C4-2B (cell line): ENCODE data around the gene PLD6.

Experiments used
- H3K27ac ChIP-seq: fragments of 450-650 bp; 2 replicates; pipeline ENCODE4 v1.5.1; 2017
- ZFX ChIP-seq: fragments of 450-650 bp; IDR thresholded peaks from 2 replicates; pipeline ENCODE4 v1.6.1; 2017
- TF ChIP-seq, protein P1 (sequence below): fragments of 450-650 bp; conservative IDR thresholded peaks from 2 replicates; pipeline ENCODE4 v1.5.1; 2017; ENCODE audit warnings: mild to moderate bottlenecking

PLD6 gene

DNA sequence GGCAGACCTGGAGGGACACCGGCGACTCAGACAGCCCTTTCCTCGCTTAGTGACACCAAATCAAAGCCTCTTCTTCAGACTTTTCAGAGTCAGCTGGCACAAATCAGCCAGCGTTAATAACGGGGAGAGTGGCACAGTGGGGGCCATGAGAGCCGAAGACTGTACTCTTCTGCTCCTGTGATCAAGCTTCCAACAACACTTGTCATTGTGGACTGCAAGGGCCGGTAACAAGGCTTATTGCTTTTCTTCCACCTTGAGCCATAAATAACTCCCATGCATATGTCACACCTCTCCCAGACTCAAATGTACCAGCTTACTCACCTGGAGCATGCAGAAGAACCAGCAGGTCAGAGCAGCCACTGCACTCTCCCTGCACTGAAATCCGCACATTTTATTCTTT, 18.0 kb upstream of the PLD6 start:
- TF ChIP-seq, protein P1, sequence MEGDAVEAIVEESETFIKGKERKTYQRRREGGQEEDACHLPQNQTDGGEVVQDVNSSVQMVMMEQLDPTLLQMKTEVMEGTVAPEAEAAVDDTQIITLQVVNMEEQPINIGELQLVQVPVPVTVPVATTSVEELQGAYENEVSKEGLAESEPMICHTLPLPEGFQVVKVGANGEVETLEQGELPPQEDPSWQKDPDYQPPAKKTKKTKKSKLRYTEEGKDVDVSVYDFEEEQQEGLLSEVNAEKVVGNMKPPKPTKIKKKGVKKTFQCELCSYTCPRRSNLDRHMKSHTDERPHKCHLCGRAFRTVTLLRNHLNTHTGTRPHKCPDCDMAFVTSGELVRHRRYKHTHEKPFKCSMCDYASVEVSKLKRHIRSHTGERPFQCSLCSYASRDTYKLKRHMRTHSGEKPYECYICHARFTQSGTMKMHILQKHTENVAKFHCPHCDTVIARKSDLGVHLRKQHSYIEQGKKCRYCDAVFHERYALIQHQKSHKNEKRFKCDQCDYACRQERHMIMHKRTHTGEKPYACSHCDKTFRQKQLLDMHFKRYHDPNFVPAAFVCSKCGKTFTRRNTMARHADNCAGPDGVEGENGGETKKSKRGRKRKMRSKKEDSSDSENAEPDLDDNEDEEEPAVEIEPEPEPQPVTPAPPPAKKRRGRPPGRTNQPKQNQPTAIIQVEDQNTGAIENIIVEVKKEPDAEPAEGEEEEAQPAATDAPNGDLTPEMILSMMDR = no peak
- TF ChIP-seq ZFX = no peak
- H3K27ac ChIP-seq = no peak overlapping the region

GRCh38 chr17:17223736-17224135, 17.6 kb upstream of the PLD6 start:
- no peak for TF ChIP-seq ZFX
- no peak overlapping the region for H3K27ac ChIP-seq

DNA sequence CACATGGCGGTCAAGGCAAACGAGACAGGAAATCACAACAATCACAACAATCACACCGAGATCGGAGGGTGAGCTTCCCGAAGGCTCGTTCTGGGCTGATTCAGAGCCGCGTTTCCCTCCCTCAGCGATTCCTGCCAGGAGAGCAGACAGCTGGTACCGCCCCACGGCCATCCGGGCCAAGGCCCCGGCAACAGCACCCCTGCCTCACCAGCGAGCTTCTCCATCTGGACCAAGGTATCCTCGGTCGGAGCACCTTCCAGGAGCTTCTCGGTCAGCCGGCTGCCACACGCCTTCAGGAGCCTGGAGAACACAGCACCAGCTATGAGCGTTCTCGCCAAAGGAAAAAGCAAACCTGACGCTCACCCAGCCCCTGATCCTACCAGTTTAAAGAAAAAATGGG, 15.2 kb upstream of the PLD6 start:
- H3K27ac ChIP-seq = no peak overlapping the region
- TF ChIP-seq, protein P1 = no peak
- TF ChIP-seq ZFX = no peak

DNA sequence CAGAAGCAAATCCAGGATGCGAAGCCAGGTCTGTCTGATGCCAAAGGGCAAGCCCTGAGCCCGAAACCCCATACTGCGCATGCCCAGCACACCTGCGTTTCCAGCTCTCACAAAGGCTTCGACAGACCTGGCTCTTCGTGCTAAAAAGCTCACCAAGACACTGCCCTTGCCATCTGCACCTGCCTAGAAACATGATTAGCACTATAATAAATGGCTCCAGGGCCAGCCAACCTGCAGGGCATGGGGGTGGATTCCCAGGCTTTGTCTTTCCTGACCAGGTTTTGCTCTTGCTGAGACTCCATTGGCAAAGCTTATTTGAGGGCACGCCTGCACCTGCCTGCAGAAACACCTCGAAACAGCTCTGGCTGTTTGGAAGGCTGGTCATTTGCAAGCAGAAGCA, 14.4 kb upstream of the PLD6 start:
- TF ChIP-seq ZFX = no peak
- TF ChIP-seq, protein P1 = no peak

DNA sequence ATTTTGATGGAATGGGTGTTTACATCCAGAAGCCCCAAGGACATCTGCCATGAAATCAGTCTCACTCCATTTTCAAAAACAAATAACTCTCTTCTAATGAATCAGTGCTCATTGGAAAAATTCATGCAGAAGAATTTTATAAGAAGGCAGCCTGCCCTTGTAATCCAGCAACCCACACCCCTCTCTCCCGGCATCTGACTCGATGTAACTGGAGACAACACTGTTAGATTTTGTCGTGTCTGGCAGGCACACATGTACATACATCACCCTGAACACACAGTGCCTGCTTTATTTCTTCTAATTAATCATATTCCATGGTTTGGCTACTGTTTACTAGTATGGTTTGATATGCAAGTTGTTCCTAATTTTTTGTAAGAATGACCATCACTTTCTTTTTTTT, 11.9 kb upstream of the PLD6 start:
- no peak overlapping the region for H3K27ac ChIP-seq
- no peak for TF ChIP-seq ZFX
- TF ChIP-seq, protein P1 = no peak

More for the DNA sequence above, 14.4 kb upstream of the PLD6 start:
- H3K27ac ChIP-seq = no peak overlapping the region

GRCh38 chr17:17216776-17217175, 10.6 kb upstream of the PLD6 start:
- no peak overlapping the region for H3K27ac ChIP-seq
- TF ChIP-seq ZFX = no peak
- TF ChIP-seq, protein P1 = no peak; the same call in 1 of the 2 replicates

DNA sequence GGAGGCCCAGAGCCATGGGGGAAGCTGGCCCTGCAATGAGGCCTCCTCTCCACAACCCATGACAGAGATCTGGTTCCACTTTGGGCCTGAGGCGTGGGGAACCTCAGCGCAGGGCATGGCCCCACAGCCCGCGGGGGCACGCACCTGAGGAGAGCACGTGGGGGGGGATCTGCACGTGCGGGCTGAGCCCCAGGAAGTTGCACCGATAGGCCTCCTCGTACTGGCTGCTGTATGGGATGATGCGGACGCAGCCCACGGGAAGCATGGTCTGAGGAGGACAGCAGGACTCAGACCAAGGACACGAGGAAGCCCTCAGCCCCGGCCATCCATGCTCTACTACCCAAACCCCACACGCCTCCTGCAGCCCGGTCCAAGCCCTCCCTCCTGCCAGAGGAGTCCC, 10.1 kb upstream of the PLD6 start:
- H3K27ac ChIP-seq = no peak overlapping the region
- TF ChIP-seq, protein P1 = no peak
- no peak for TF ChIP-seq ZFX

DNA sequence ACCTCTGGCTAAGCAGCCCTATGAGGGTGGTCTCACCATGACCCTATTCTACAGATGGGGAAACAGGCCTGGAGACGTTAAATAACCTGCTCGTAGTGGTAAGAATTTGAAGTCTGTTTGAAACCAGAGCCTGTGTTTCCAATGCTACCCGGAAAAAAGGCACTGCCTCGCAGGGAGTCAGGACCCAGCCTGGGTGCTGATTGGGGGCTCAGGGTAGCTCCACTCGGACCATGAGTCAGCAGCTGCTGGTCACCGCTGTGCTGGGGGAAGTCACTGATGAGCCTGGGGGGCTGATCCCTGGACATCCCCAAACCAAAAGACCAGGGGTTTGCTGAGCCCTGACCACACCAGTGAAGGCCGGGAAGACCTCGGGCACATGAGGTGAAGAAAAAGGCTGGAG, 9.4 kb upstream of the PLD6 start:
- TF ChIP-seq, protein P1 = no peak
- TF ChIP-seq ZFX = no peak
- no peak overlapping the region for H3K27ac ChIP-seq
